GM18508 (cell line): ENCODE results near the gene JMY.
"Not testable (repeated sequence)": the region's sequence is repeated elsewhere in the genome, so short reads cannot be mapped to it uniquely, and the experiment has no call there.

Experiments used
- ATAC-seq: cut with Tn5 transposase; IDR thresholded peaks from one replicate; pipeline ENCODE4 v1.9.1; 2021; ENCODE audit warnings: moderate number of reproducible peaks; ENCODE audit not compliant: insufficient read depth, unreplicated experiment

The JMY gene

GRCh38 chr5:79236362-79236969, 535 bp downstream of the JMY start:
- no peak for ATAC-seq

- no peak for ATAC-seq
These were observed 1.2 kb downstream of the JMY start for GRCh38 chr5:79236970-79237739.

GRCh38 chr5:79237740-79238560, 2.0 kb downstream of the JMY start:
- ATAC-seq = no peak

GRCh38 chr5:79240561-79240960, 4.6 kb downstream of the JMY start:
- ATAC-seq = no peak

- ATAC-seq = no peak
These were observed 5.6 kb downstream of the JMY start for GRCh38 chr5:79241535-79241979.

- no peak for ATAC-seq
These were observed 6.5 kb downstream of the JMY start for GRCh38 chr5:79242242-79243039.

- ATAC-seq = no peak
These were observed 7.3 kb downstream of the JMY start for GRCh38 chr5:79243224-79243623.

- not testable (repeated sequence) for ATAC-seq
These were observed 18.1 kb downstream of the JMY start for GRCh38 chr5:79254067-79254466.

GRCh38 chr5:79255786-79256557, 20.0 kb downstream of the JMY start:
- peak; percentile 67 for ATAC-seq

GRCh38 chr5:79256563-79256962, 20.6 kb downstream of the JMY start:
- ATAC-seq = no peak

GRCh38 chr5:79257314-79257713, 21.4 kb downstream of the JMY start:
- no peak for ATAC-seq

GRCh38 chr5:79258801-79259200, 22.9 kb downstream of the JMY start:
- no peak for ATAC-seq

GRCh38 chr5:79259383-79259782, 23.5 kb downstream of the JMY start:
- no peak for ATAC-seq

GRCh38 chr5:79259810-79260209, 23.9 kb downstream of the JMY start:
- no peak for ATAC-seq

GRCh38 chr5:79261897-79262296, 26.0 kb downstream of the JMY start:
- no peak for ATAC-seq

- ATAC-seq = no peak
These were observed 27.4 kb downstream of the JMY start for GRCh38 chr5:79263290-79263689.

GRCh38 chr5:79267180-79267579, 31.2 kb downstream of the JMY start:
- no peak for ATAC-seq

- no peak for ATAC-seq
These were observed 33.8 kb downstream of the JMY start for GRCh38 chr5:79269733-79270166.

GRCh38 chr5:79273341-79273740, 37.4 kb downstream of the JMY start:
- ATAC-seq = no peak

- ATAC-seq = no peak
These were observed 48.9 kb downstream of the JMY start for GRCh38 chr5:79284846-79285245.
